ENCODE measurements around the gene DTNBP1. TPM values are rescaled to one million over a fixed set of nuclear protein-coding genes. Genes with fewer than 3 reads are reported as not detected.

The DTNBP1 gene
- total RNA-seq, 1 experiment from 2014 or later, result 12.8 TPM

- Mint-ChIP-seq H3K4me3 (ENCODE audit: low read depth, unreplicated experiment) (no peak overlapping the region), H3K4me1 (ENCODE audit: low read depth, unreplicated experiment) (no peaks in the 10 kb centered on the region), H3K9me3 (ENCODE audit: low read depth, unreplicated experiment) (no peaks in the 10 kb centered on the region), H3K27ac (ENCODE audit: unreplicated experiment) (no peak overlapping the region), H3K36me3 (ENCODE audit: insufficient read depth, unreplicated experiment) (no peaks in the 10 kb centered on the region), H3K27me3 (ENCODE audit: unreplicated experiment) (no peaks in the 10 kb centered on the region)
- CTCF ChIA-PET, result no interaction called here
- DNase-seq, result no peak
- intact Hi-C loops (cut with micrococcal nuclease; ENCODE audit: unreplicated experiment), result loop anchor here (10.0 kb wide), 1 partner anchor 101 kb away; no protein-coding TSS in a partner anchor
- no TSS peak for BruUV-seq (replicated peaks)
- TF ChIP-seq CTCF (IDR thresholded peaks at IDR 0.05; ENCODE audit: unreplicated experiment), result no peak
Measured at GRCh38 chr6:15626160-15626559, 36.7 kb downstream of the DTNBP1 start.

GRCh38 chr6:15623276-15624116 lies 39.3 kb downstream of the DTNBP1 start:
- no peak for DNase-seq
- no TSS peak for BruUV-seq (replicated peaks)
- CTCF ChIA-PET, result no interaction called here
- no peak overlapping the region for H3K4me3 Mint-ChIP-seq (ENCODE audit: low read depth, unreplicated experiment)
- H3K36me3 Mint-ChIP-seq (ENCODE audit: insufficient read depth, unreplicated experiment), result no peaks in the 10 kb centered on the region
- intact Hi-C loops (cut with micrococcal nuclease; ENCODE audit: unreplicated experiment), result loop anchor here (10.0 kb wide), 1 partner anchor 99 kb away; no protein-coding TSS in a partner anchor
- H3K27ac Mint-ChIP-seq (ENCODE audit: unreplicated experiment), result no peak overlapping the region
- H3K9me3 Mint-ChIP-seq (ENCODE audit: low read depth, unreplicated experiment), result no peaks in the 10 kb centered on the region
- no peaks in the 10 kb centered on the region for H3K4me1 Mint-ChIP-seq (ENCODE audit: low read depth, unreplicated experiment)
- no peaks in the 10 kb centered on the region for H3K27me3 Mint-ChIP-seq (ENCODE audit: unreplicated experiment)
- TF ChIP-seq CTCF (IDR thresholded peaks at IDR 0.05; ENCODE audit: unreplicated experiment), result no peak

GRCh38 chr6:15622045-15622740 lies 40.6 kb downstream of the DTNBP1 start:
- H3K27me3 Mint-ChIP-seq (ENCODE audit: unreplicated experiment), result no peaks in the 10 kb centered on the region
- DNase-seq, result no peak
- no peaks in the 10 kb centered on the region for H3K36me3 Mint-ChIP-seq (ENCODE audit: insufficient read depth, unreplicated experiment)
- no peak for TF ChIP-seq CTCF (IDR thresholded peaks at IDR 0.05; ENCODE audit: unreplicated experiment)
- intact Hi-C loops (cut with micrococcal nuclease; ENCODE audit: unreplicated experiment), result loop anchor here (10.0 kb wide), 1 partner anchor 97 kb away; no protein-coding TSS in a partner anchor
- no peak overlapping the region for H3K27ac Mint-ChIP-seq (ENCODE audit: unreplicated experiment)
- H3K9me3 Mint-ChIP-seq (ENCODE audit: low read depth, unreplicated experiment), result no peaks in the 10 kb centered on the region
- CTCF ChIA-PET, result interaction anchor here (0.6 kb wide), 1 partner anchor 37 kb away, joined by 5 read pairs; no protein-coding TSS in a partner anchor
- no peaks in the 10 kb centered on the region for H3K4me1 Mint-ChIP-seq (ENCODE audit: low read depth, unreplicated experiment)
- no peak overlapping the region for H3K4me3 Mint-ChIP-seq (ENCODE audit: low read depth, unreplicated experiment)
- BruUV-seq (replicated peaks), result no TSS peak

GRCh38 chr6:15621203-15622044 lies 41.4 kb downstream of the DTNBP1 start:
- no TSS peak for BruUV-seq (replicated peaks)
- Mint-ChIP-seq H3K4me1 (ENCODE audit: low read depth, unreplicated experiment) (no peaks in the 10 kb centered on the region), H3K27ac (ENCODE audit: unreplicated experiment) (no peak overlapping the region), H3K36me3 (ENCODE audit: insufficient read depth, unreplicated experiment) (no peaks in the 10 kb centered on the region), H3K4me3 (ENCODE audit: low read depth, unreplicated experiment) (no peak overlapping the region), H3K9me3 (ENCODE audit: low read depth, unreplicated experiment) (no peaks in the 10 kb centered on the region), H3K27me3 (ENCODE audit: unreplicated experiment) (no peaks in the 10 kb centered on the region)
- no peak for DNase-seq
- intact Hi-C loops (cut with micrococcal nuclease; ENCODE audit: unreplicated experiment), result loop anchor here (10.0 kb wide), 1 partner anchor 97 kb away; no protein-coding TSS in a partner anchor
- CTCF ChIA-PET, result no interaction called here
- TF ChIP-seq CTCF (IDR thresholded peaks at IDR 0.05; ENCODE audit: unreplicated experiment), result no peak
